ENCODE results near the gene GPR149. TPM values are rescaled to one million over a fixed set of nuclear protein-coding genes. Genes with fewer than 3 reads are reported as not detected.
A peak's percentile ranks its signal among the peaks of the same experiment; 100 is the strongest.

The GPR149 gene
- total RNA-seq, 1 donor from 2014 or later: not detected

DNA sequence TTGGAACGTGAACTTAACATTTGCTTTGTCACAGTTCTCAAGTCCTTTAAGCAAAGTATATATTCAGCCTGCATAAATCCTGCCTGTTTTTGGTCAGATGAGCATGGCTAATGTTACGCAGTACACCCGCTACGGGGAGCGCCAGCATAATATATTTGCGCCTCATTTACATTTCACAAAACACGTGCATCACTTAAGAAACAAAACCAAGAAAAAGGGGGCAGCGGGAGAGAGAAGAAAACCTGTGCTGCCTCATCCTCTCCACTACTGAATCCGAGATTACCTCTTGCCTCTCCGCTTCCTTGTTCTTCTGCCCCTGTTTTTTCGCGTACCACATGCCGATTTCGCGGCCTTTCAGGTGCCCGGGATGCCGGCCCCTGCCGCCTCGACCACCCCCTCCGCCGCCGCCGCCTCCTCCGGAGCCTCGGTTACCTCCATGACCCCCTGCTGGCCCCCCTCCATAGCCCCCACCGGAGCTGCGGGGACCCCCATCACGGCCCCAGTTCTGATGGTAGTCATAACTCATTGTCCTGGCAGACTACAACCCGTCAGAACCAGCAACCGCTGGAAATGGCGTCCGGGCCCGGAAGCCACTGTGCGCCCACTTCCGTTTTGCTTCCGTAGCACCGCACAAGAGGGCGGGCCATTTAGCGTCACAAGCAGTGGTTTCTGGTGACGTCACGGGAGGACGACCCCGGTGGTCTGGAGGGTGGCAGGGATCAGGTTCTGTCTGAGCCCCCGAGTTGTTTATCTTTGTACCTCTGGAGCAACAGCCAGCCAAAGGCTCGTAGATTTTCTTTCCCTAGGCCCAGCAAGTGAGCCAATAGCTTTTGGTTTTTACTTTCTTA, 105.9 kb downstream of the GPR149 start, which contains the start of gene DHX36:
TSS of gene DHX36 (minus strand) at position 597 of the 848 bp plus-strand sequence. CDS start at position 526, 71 bp downstream.
- peak within 1 kb of the TSS; percentile 95 for H3K27ac Mint-ChIP-seq (ENCODE audit: unreplicated experiment)
- DNase-seq (ENCODE audit: low read depth) (peak; percentile 88), FAIRE-seq (no peak)
- Histone ChIP-seq H3K27ac (ENCODE audit: low read depth, low read length) (peak within 1 kb of the TSS; percentile 89), H3K4me1 (ENCODE audit: insufficient read depth, low read length) (no peaks in the 10 kb centered on the region), H3K9me3 (ENCODE audit: insufficient read depth, low read depth, low read length) (no peaks in the 10 kb centered on the region), H3K9ac (ENCODE audit: low read length) (peak within 1 kb of the TSS; percentile 87), H3K27me3 (ENCODE audit: insufficient read depth, low read length) (no peaks in the 10 kb centered on the region), H2AFZ (ENCODE audit: low read depth, low read length) (peak within 1 kb of the TSS; percentile 67), H3K79me2 (ENCODE audit: insufficient read depth, low read length) (peaks cover 50% of the 10 kb centered on the region), H3K36me3 (ENCODE audit: insufficient read depth, low read length) (no peaks in the 10 kb centered on the region), H4K20me1 (ENCODE audit: insufficient read depth, low read length) (peaks cover 35% of the 10 kb centered on the region), H3K4me2 (ENCODE audit: low read length) (peak within 1 kb of the TSS; percentile 88), H3K4me3 (ENCODE audit: insufficient read depth, low read depth, low read length) (peak within 1 kb of the TSS; percentile 84)
- H3K9me3 Mint-ChIP-seq (ENCODE audit: unreplicated experiment): no peaks in the 10 kb centered on the region
- TF ChIP-seq EZH2 (IDR thresholded peaks at IDR 0.05; ENCODE audit: insufficient read depth, low read length): no peak
- TF ChIP-seq, protein P1, sequence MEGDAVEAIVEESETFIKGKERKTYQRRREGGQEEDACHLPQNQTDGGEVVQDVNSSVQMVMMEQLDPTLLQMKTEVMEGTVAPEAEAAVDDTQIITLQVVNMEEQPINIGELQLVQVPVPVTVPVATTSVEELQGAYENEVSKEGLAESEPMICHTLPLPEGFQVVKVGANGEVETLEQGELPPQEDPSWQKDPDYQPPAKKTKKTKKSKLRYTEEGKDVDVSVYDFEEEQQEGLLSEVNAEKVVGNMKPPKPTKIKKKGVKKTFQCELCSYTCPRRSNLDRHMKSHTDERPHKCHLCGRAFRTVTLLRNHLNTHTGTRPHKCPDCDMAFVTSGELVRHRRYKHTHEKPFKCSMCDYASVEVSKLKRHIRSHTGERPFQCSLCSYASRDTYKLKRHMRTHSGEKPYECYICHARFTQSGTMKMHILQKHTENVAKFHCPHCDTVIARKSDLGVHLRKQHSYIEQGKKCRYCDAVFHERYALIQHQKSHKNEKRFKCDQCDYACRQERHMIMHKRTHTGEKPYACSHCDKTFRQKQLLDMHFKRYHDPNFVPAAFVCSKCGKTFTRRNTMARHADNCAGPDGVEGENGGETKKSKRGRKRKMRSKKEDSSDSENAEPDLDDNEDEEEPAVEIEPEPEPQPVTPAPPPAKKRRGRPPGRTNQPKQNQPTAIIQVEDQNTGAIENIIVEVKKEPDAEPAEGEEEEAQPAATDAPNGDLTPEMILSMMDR (IDR thresholded peaks at IDR 0.05; ENCODE audit: insufficient read depth, low read depth, low read length): no peak
- peak within 1 kb of the TSS; percentile 95 for H3K4me3 Mint-ChIP-seq (ENCODE audit: unreplicated experiment)
- H3K4me1 Mint-ChIP-seq (ENCODE audit: low read depth, unreplicated experiment): peaks cover 4% of the 10 kb centered on the region
- H3K27me3 Mint-ChIP-seq (ENCODE audit: low read depth, unreplicated experiment): no peaks in the 10 kb centered on the region
- H3K36me3 Mint-ChIP-seq (ENCODE audit: low read depth, unreplicated experiment): no peaks in the 10 kb centered on the region

GRCh38 chr3:154316974-154317767, 112.8 kb downstream of the GPR149 start:
- H3K4me2 ChIP-seq (ENCODE audit: low read length): peak overlapping the region; percentile 20
- peaks cover 91% of the 10 kb centered on the region for H3K79me2 ChIP-seq (ENCODE audit: insufficient read depth, low read length)
- H3K36me3 ChIP-seq (ENCODE audit: insufficient read depth, low read length): peaks cover 18% of the 10 kb centered on the region
- H3K9ac ChIP-seq (ENCODE audit: low read length): no peak overlapping the region
- no peak overlapping the region for H3K4me3 ChIP-seq (ENCODE audit: insufficient read depth, low read depth, low read length)
- Mint-ChIP-seq H3K27me3 (ENCODE audit: low read depth, unreplicated experiment) (no peaks in the 10 kb centered on the region), H3K4me3 (ENCODE audit: unreplicated experiment) (no peak overlapping the region), H3K4me1 (ENCODE audit: low read depth, unreplicated experiment) (peaks cover 13% of the 10 kb centered on the region), H3K9me3 (ENCODE audit: unreplicated experiment) (no peaks in the 10 kb centered on the region), H3K36me3 (ENCODE audit: low read depth, unreplicated experiment) (peaks cover 5% of the 10 kb centered on the region), H3K27ac (ENCODE audit: unreplicated experiment) (peak overlapping the region; percentile 29)
- FAIRE-seq (no peak), DNase-seq (ENCODE audit: low read depth) (no peak)
- no peaks in the 10 kb centered on the region for H3K27me3 ChIP-seq (ENCODE audit: insufficient read depth, low read length)
- H3K27ac ChIP-seq (ENCODE audit: low read depth, low read length): no peak overlapping the region
- H4K20me1 ChIP-seq (ENCODE audit: insufficient read depth, low read length): peaks cover 57% of the 10 kb centered on the region
- H3K9me3 ChIP-seq (ENCODE audit: insufficient read depth, low read depth, low read length): no peaks in the 10 kb centered on the region
- TF ChIP-seq, protein P1 (IDR thresholded peaks at IDR 0.05; ENCODE audit: insufficient read depth, low read depth, low read length): no peak
- no peak for TF ChIP-seq EZH2 (IDR thresholded peaks at IDR 0.05; ENCODE audit: insufficient read depth, low read length)
- H2AFZ ChIP-seq (ENCODE audit: low read depth, low read length): no peak overlapping the region
- H3K4me1 ChIP-seq (ENCODE audit: insufficient read depth, low read length): peaks cover 3% of the 10 kb centered on the region
